ENCODE data around the gene CAD.
"Not testable (repeated sequence)": the region's sequence is repeated elsewhere in the genome, so short reads cannot be mapped to it uniquely, and the experiment has no call there.

DNA sequence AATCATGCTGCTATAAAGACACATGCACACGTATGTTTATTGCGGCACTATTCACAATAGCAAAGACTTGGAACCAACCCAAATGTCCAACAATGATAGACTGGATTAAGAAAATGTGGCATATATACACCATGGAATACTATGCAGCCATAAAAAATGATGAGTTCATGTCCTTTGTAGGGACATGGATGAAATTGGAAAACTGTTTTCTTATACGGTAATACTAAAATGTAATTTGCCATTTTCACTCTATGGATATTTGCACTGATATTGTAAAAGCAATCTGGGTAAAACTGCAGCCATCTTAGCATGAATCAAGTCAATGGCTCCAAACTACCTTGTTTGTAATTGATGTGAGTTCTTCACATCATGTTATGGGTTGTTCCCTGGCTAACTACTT lies 21.4 kb upstream of the CAD start:
- not testable (repeated sequence) for TF ChIP-seq POLR2A, POLR2AphosphoS5 (IDR thresholded peaks at IDR 0.05)
- TF ChIP-seq, protein P1, sequence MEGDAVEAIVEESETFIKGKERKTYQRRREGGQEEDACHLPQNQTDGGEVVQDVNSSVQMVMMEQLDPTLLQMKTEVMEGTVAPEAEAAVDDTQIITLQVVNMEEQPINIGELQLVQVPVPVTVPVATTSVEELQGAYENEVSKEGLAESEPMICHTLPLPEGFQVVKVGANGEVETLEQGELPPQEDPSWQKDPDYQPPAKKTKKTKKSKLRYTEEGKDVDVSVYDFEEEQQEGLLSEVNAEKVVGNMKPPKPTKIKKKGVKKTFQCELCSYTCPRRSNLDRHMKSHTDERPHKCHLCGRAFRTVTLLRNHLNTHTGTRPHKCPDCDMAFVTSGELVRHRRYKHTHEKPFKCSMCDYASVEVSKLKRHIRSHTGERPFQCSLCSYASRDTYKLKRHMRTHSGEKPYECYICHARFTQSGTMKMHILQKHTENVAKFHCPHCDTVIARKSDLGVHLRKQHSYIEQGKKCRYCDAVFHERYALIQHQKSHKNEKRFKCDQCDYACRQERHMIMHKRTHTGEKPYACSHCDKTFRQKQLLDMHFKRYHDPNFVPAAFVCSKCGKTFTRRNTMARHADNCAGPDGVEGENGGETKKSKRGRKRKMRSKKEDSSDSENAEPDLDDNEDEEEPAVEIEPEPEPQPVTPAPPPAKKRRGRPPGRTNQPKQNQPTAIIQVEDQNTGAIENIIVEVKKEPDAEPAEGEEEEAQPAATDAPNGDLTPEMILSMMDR (IDR thresholded peaks at IDR 0.05) = not testable (repeated sequence)
